ENCODE data around the gene METTL27.

The METTL27 gene

DNA sequence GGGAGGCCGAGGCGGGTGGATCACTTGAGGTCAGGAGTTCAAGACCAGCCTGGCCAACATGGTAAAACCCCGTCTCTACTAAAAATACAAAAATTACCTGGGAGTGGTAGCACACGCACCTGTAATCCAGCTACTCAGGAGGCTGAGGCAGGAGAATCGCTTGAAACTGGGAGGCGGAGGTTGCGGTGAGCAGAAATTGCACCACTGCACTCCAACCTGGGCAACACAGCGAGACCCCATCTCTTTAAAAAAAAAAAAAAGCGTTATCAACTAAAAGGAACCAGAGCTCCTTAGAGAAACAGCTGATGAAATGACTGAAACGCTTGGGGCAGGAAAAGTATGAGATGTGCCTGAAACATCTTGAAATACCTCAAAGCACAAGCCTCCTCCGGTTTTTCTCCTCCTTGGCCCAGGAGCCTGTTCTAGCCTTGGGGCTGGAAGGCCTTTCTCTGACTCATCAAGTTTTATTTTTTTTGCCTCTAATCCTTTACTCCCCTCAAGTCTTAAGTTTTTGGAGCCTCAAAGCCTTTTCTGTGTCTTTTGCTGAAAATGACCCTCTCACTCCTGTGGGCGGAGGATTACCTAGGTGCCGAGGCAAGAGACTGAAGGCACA, 2.6 kb upstream of the METTL27 start:
- DNase-seq (ENCODE audit: extremely low spot score) = no peak
- ChIA-PET CTCF (interaction anchor here (1.7 kb wide), 1 partner anchor 10 kb away, joined by 4 read pairs; no protein-coding TSS in a partner anchor), POLR2A (no interaction called here)
- no peak for TF ChIP-seq CTCF (IDR thresholded peaks at IDR 0.05; ENCODE audit: control extremely low read depth, extremely low read depth, low read depth, missing control alignments)

DNA sequence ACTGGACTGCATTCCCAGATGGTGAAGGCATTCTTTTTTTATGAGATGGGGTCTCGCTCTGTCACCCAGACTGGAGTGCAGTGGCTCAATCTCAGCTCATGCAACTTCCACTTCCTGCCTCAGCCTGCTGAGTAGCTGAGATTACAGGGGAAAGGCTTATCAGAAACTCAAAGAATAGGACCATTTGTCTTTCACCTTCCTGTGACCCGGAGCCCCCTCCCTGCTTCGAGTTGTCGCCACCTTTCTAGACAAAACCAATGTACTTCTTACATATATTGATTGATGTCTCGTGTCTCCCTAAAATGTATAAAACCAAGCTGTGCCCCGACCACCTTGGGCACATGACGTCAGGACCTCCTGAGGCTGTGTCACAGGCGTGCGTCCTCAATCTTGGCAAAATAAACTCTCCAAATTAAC, 1.8 kb upstream of the METTL27 start:
- DNase-seq (ENCODE audit: extremely low spot score) = no peak
- CTCF ChIA-PET = interaction anchor here (1.7 to 1.9 kb wide), 2 partner anchors 11 to 16 kb away, joined by 4 read pairs; no protein-coding TSS in a partner anchor
- POLR2A ChIA-PET = no interaction called here
- no peak for TF ChIP-seq CTCF (IDR thresholded peaks at IDR 0.05; ENCODE audit: control extremely low read depth, extremely low read depth, low read depth, missing control alignments)

DNA sequence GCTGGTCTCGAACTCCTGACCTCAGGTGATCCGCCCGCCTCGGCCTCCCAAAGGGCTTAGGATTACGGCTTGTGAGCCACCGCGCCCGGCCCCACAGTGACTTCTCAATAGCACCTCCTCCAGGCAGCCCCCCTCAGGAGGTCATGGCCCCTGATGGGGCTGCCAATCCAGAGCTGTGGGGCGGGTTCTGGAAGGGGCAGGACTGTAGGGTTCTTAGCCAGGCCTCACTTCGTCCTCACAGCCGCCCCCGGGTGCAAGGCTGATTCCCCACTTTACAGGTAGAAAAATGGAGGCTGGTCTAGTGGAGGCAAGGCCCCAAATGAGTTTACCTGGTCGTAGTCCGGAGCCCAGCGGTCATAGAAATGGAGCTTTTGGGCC, 638 bp downstream of the METTL27 start:
- DNase-seq (ENCODE audit: extremely low spot score) = no peak
- ChIA-PET POLR2A (no interaction called here), CTCF (interaction anchor here (1.1 to 1.9 kb wide), 3 partner anchors 14 to 138 kb away, joined by 3 to 13 read pairs (median 4); no protein-coding TSS in a partner anchor)
- no peak for TF ChIP-seq CTCF (IDR thresholded peaks at IDR 0.05; ENCODE audit: control extremely low read depth, extremely low read depth, low read depth, missing control alignments)

GRCh38 chr7:73840715-73841379, 1.5 kb downstream of the METTL27 start:
- CTCF ChIA-PET = interaction anchor here (1.2 to 1.4 kb wide), 3 partner anchors 8 to 102 kb away, joined by 3 to 4 read pairs (median 3); partner anchors contain the start of gene ABHD11
- POLR2A ChIA-PET = no interaction called here
- no peak for TF ChIP-seq CTCF (IDR thresholded peaks at IDR 0.05; ENCODE audit: control extremely low read depth, extremely low read depth, low read depth, missing control alignments)
- DNase-seq (ENCODE audit: extremely low spot score) = no peak

DNA sequence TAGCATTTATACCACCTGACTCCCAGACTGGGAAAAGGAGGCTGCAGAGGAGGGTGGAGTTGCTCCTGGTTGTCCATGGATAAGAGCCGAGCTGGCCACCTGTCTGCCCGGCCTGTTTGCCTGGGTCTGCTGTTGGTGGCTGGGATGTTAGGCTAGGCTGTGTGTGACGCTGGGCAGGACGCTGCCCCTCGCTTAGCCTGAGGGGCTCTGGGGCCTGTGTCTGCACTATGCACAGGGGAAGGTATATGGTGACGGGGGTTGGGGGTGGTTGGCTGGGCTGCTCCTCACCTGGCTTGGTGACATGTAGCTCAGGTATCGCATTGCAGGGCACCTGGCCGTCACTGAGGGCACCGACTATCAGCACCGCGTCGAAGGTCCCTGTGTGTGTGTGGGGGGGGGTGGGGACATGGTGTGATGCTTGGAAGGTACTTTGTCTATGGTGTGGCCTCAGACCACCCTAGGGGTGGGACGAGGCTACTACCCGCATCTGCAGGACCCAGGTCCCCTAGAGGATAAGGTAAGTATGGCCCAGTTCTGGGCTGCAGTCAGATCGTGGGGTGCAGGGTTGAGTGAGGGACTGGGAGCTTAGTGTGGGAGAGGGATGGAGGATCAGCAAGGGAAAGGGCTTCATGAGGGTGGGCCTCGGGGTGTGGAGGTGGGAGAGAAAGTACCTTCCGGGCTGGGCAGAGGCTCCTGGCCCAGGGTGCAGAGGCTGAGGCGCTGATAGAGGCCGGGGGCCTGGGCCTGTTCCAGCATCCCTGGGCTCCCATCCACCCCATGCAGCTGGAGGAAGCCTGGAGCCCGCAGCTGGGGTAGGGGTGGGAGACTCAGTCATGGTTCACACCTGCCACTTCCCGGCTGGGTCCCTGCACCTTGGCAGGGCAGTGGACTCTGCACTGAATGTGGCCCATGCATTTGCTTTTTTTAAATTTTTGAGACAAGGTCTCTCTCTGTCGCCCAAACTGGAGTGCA, 2.3 kb downstream of the METTL27 start:
- DNase-seq (ENCODE audit: extremely low spot score) = no peak
- ChIA-PET POLR2A (no interaction called here), CTCF (interaction anchor here (1.2 to 1.4 kb wide), 3 partner anchors 8 to 101 kb away, joined by 3 to 4 read pairs (median 3); partner anchors contain the start of gene ABHD11)
- no peak for TF ChIP-seq CTCF (IDR thresholded peaks at IDR 0.05; ENCODE audit: control extremely low read depth, extremely low read depth, low read depth, missing control alignments)

DNA sequence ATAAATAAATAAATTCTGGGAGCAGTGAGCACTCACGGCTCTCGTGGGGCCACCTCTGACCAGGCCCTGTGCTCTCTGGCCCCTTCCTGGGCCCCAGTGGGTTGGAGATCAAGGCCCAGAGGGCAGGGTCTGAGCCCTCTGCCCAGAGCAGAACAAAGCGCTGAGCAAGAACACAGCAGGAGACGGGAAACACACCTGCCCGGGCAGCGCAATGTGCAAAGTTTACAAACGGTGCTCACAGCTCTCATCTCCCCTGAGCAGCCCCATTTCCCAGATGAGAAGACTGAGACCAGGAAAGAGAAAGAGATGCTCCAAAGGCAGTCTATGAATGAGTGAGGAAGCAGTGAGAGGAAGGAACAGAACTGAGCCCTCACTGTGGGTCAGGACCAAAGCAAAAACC, 3.0 kb downstream of the METTL27 start:
- DNase-seq (ENCODE audit: extremely low spot score) = no peak
- POLR2A ChIA-PET = no interaction called here
- CTCF ChIA-PET = no interaction called here
- TF ChIP-seq CTCF (IDR thresholded peaks at IDR 0.05; ENCODE audit: control extremely low read depth, extremely low read depth, low read depth, missing control alignments) = no peak
